ENCODE results near the gene GAB2. TPM values are rescaled to one million over a fixed set of nuclear protein-coding genes. Genes with fewer than 3 reads are reported as not detected.
"Not testable (repeated sequence)": the region's sequence is repeated elsewhere in the genome, so short reads cannot be mapped to it uniquely, and the experiment has no call there.

Gene GAB2
- total RNA-seq, 6 experiments from 2014 or later, result 3.8 to 10.2 (median 4.5) TPM

- no peak for ATAC-seq
- H3K9me3 ChIP-seq, result no peaks in the 10 kb centered on the region
- intact Hi-C loops (cut with DNase I), result no loop called here
Measured at GRCh38 chr11:78237293-78238046, 180.2 kb downstream of the GAB2 start.

GRCh38 chr11:78234006-78234405 lies 183.6 kb downstream of the GAB2 start:
- Histone ChIP-seq H3K27ac (no peak overlapping the region), H3K9me3 (no peaks in the 10 kb centered on the region), H3K36me3 (no peaks in the 10 kb centered on the region), H3K27me3 (no peaks in the 10 kb centered on the region), H3K4me1 (peaks cover 0 to 22% (median 0%) of the 10 kb centered on the region in 4 donors), H3K4me3 (no peak overlapping the region)
- no peak for TF ChIP-seq POLR2A (IDR thresholded peaks at IDR 0.05)
- no peak for TF ChIP-seq CTCF (IDR thresholded peaks at IDR 0.05)
- intact Hi-C loops (cut with DNase I), result no loop called here
- no peak for ATAC-seq
- 54% methylated on average over 2 of the region's 5 CpGs for WGBS (ENCODE audit: insufficient coverage, low coverage, low lambda C conversion rate, missing lambda C conversion rate)
- no peak for DNase-seq

More at GRCh38 chr11:78237293-78238046, 180.2 kb downstream of the GAB2 start:
- no peaks in the 10 kb centered on the region for H3K27me3 ChIP-seq
- H3K36me3 ChIP-seq, result no peaks in the 10 kb centered on the region
- H3K4me3 ChIP-seq, result no peak overlapping the region
- no peak for DNase-seq
- no peak for TF ChIP-seq CTCF (IDR thresholded peaks at IDR 0.05)
- no peak overlapping the region for H3K27ac ChIP-seq
- H3K4me1 ChIP-seq, result no peaks in the 10 kb centered on the region

- H3K27me3 ChIP-seq; ATAC-seq; H3K27ac ChIP-seq; H3K4me3 ChIP-seq; H3K9me3 ChIP-seq; DNase-seq; intact Hi-C loops (cut with DNase I); H3K36me3 ChIP-seq: not testable (repeated sequence)
- WGBS (ENCODE audit: insufficient coverage, low coverage, low lambda C conversion rate, missing lambda C conversion rate), result 100% methylated on average over 3 of the region's 6 CpGs
- H3K4me1 ChIP-seq, result peaks cover 0 to 22% (median 0%) of the 10 kb centered on the region in 4 donors
Measured at GRCh38 chr11:78233046-78233445, 184.6 kb downstream of the GAB2 start.

GRCh38 chr11:78231962-78232501 lies 185.6 kb downstream of the GAB2 start:
- H3K9me3 ChIP-seq, result no peaks in the 10 kb centered on the region
- no peak overlapping the region for H3K27ac ChIP-seq
- H3K4me1 ChIP-seq, result peaks cover 0 to 22% (median 0%) of the 10 kb centered on the region in 4 donors
- H3K36me3 ChIP-seq, result no peaks in the 10 kb centered on the region
- H3K27me3 ChIP-seq, result no peaks in the 10 kb centered on the region
- ATAC-seq, result peak in 2 of 4 donors; percentile 30 to 55
- intact Hi-C loops (cut with DNase I), result no loop called here
- no peak overlapping the region for H3K4me3 ChIP-seq
- no peak for DNase-seq
- no peak for TF ChIP-seq CTCF (IDR thresholded peaks at IDR 0.05)
- TF ChIP-seq POLR2A (IDR thresholded peaks at IDR 0.05), result no peak

- DNase-seq (no peak), ATAC-seq (no peak)
- no peak for TF ChIP-seq CTCF (IDR thresholded peaks at IDR 0.05)
- TF ChIP-seq POLR2A (IDR thresholded peaks at IDR 0.05), result no peak
- peaks cover 0 to 22% (median 0%) of the 10 kb centered on the region in 4 donors for H3K4me1 ChIP-seq
- intact Hi-C loops (cut with DNase I), result no loop called here
- H3K4me3 ChIP-seq, result no peak overlapping the region
- WGBS (ENCODE audit: insufficient coverage, low coverage, low lambda C conversion rate, missing lambda C conversion rate), result 78% methylated on average over 7 of the region's 7 CpGs
- no peaks in the 10 kb centered on the region for H3K36me3 ChIP-seq
- no peak overlapping the region for H3K27ac ChIP-seq
- H3K9me3 ChIP-seq, result no peaks in the 10 kb centered on the region
- no peaks in the 10 kb centered on the region for H3K27me3 ChIP-seq
Measured at GRCh38 chr11:78230161-78230877, 187.3 kb downstream of the GAB2 start.
